Endothelial cell of umbilical vein (primary cell): ENCODE measurements around the gene RAB20.

Source experiments
- CTCF ChIP-seq, 2 donors: IDR thresholded peaks; 1 replicate in 1 of 2; 2 replicates in 1 of 2; pipeline ENCODE4 v1.5.1; 2011; ENCODE audit warnings: low read length in 2 of 2, mild to moderate bottlenecking in 2 of 2, moderate library complexity in 2 of 2, control low read depth in 1 of 2, inconsistent platforms in 1 of 2, low read depth in 1 of 2; ENCODE audit not compliant: insufficient read depth in 1 of 2; ENCODE audit errors: extremely low read depth in 1 of 2
- FOS ChIP-seq: IDR thresholded peaks from 2 replicates; pipeline ENCODE4 v1.6.1; 2011; ENCODE audit warnings: mild to moderate bottlenecking, low read length, moderate library complexity, borderline replicate concordance; ENCODE audit not compliant: insufficient read depth
- JUN ChIP-seq: IDR thresholded peaks from 2 replicates; pipeline ENCODE4 v1.6.1; 2011; ENCODE audit warnings: borderline replicate concordance, low read depth; ENCODE audit not compliant: insufficient read length, insufficient read depth

- TF ChIP-seq CTCF (IDR thresholded peaks at IDR 0.05; ENCODE audit: extremely low read depth in 1 of 2, insufficient read depth in 1 of 2, low read depth in 1 of 2, low read length in 2 of 2) (no peak), JUN (no peak), FOS (no peak)
These were observed 81.4 kb downstream of the RAB20 start for GRCh38 chr13:110480161-110480560.
